ENCODE measurements around the gene EGFR.
A peak's percentile ranks its signal among the peaks of the same experiment; 100 is the strongest.

EGFR gene

GRCh38 chr7:55046582-55047342 is 27.9 kb downstream of the EGFR start:
- Histone ChIP-seq H3K4me2 (ENCODE audit: low read length) (no peak overlapping the region), H3K4me3 (ENCODE audit: low read length) (no peak overlapping the region), H3K27ac (ENCODE audit: low read length) (no peak overlapping the region), H3K79me2 (ENCODE audit: low read length) (no peaks in the 10 kb centered on the region), H2AFZ (ENCODE audit: low read depth, low read length) (no peak overlapping the region), H3K36me3 (replicated peaks; ENCODE audit: low read depth, low read length) (no peaks in the 10 kb centered on the region), H3K9ac (ENCODE audit: low read length) (no peak overlapping the region), H3K9me3 (ENCODE audit: insufficient read depth, low read length) (no peaks in the 10 kb centered on the region), H4K20me1 (ENCODE audit: insufficient read depth, low read length) (no peaks in the 10 kb centered on the region), H3K4me1 (ENCODE audit: low read length) (peaks cover 21% of the 10 kb centered on the region), H3K27me3 (ENCODE audit: low read depth, low read length) (peaks cover 5% of the 10 kb centered on the region; the same call in 1 of the 2 replicates)
- TF ChIP-seq CTCF (IDR thresholded peaks at IDR 0.05; ENCODE audit: low read depth, low read length), result no peak
- no peak for TF ChIP-seq EZH2phosphoT487 (IDR thresholded peaks at IDR 0.05; ENCODE audit: low read depth)

- Histone ChIP-seq H2AFZ (ENCODE audit: low read depth, low read length) (no peak overlapping the region), H3K36me3 (replicated peaks; ENCODE audit: low read depth, low read length) (no peaks in the 10 kb centered on the region), H4K20me1 (ENCODE audit: insufficient read depth, low read length) (no peaks in the 10 kb centered on the region), H3K9me3 (ENCODE audit: insufficient read depth, low read length) (no peaks in the 10 kb centered on the region), H3K4me3 (ENCODE audit: low read length) (no peak overlapping the region), H3K4me1 (ENCODE audit: low read length) (peaks cover 37% of the 10 kb centered on the region), H3K9ac (ENCODE audit: low read length) (no peak overlapping the region), H3K4me2 (ENCODE audit: low read length) (no peak overlapping the region), H3K79me2 (ENCODE audit: low read length) (no peaks in the 10 kb centered on the region), H3K27ac (ENCODE audit: low read length) (no peak overlapping the region), H3K27me3 (ENCODE audit: low read depth, low read length) (peaks cover 8% of the 10 kb centered on the region; the same call in 1 of the 2 replicates)
- no peak for TF ChIP-seq CTCF (IDR thresholded peaks at IDR 0.05; ENCODE audit: low read depth, low read length)
- no peak for TF ChIP-seq EZH2phosphoT487 (IDR thresholded peaks at IDR 0.05; ENCODE audit: low read depth)
These were observed 29.5 kb downstream of the EGFR start for GRCh38 chr7:55048221-55048859.

DNA sequence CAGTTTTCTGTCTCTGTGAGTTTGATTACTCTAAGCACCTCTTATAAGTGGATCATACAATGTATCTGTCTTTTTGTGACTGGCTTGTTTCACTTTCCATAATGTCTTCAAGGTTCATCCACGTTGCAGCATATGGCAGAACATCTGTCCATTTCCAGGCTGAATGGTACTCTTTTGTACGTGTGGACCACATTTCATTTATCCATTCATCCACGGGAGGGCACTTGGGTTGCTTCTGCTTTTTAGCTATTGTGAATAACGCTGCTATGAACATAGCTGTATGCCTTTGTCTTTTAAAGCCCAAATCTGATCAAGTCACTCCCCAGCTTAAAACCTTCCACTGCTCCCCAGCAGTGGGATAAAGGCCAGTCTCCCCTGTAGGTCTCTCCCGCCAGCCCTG is 31.5 kb downstream of the EGFR start:
- H3K4me3 ChIP-seq (ENCODE audit: low read length), result no peak overlapping the region
- H3K4me1 ChIP-seq (ENCODE audit: low read length), result peaks cover 45% of the 10 kb centered on the region
- H3K27me3 ChIP-seq (ENCODE audit: low read depth, low read length), result peaks cover 8% of the 10 kb centered on the region; the same call in 1 of the 2 replicates
- TF ChIP-seq EZH2phosphoT487 (IDR thresholded peaks at IDR 0.05; ENCODE audit: low read depth) (no peak), CTCF (IDR thresholded peaks at IDR 0.05; ENCODE audit: low read depth, low read length) (peak; percentile 74)
- no peak overlapping the region for H3K27ac ChIP-seq (ENCODE audit: low read length)
- peak overlapping the region; percentile 27; the same call in 1 of the 2 replicates for H3K4me2 ChIP-seq (ENCODE audit: low read length)
- no peak overlapping the region for H3K9ac ChIP-seq (ENCODE audit: low read length)
- no peaks in the 10 kb centered on the region for H3K79me2 ChIP-seq (ENCODE audit: low read length)
- H2AFZ ChIP-seq (ENCODE audit: low read depth, low read length), result peak overlapping the region; percentile 25; the same call in 1 of the 2 replicates
- no peaks in the 10 kb centered on the region for H3K36me3 ChIP-seq (replicated peaks; ENCODE audit: low read depth, low read length)
- H4K20me1 ChIP-seq (ENCODE audit: insufficient read depth, low read length), result no peaks in the 10 kb centered on the region
- H3K9me3 ChIP-seq (ENCODE audit: insufficient read depth, low read length), result no peaks in the 10 kb centered on the region

GRCh38 chr7:55052081-55052480 is 33.3 kb downstream of the EGFR start:
- TF ChIP-seq CTCF (IDR thresholded peaks at IDR 0.05; ENCODE audit: low read depth, low read length) (no peak), EZH2phosphoT487 (IDR thresholded peaks at IDR 0.05; ENCODE audit: low read depth) (no peak)
- Histone ChIP-seq H3K4me3 (ENCODE audit: low read length) (no peak overlapping the region), H3K27me3 (ENCODE audit: low read depth, low read length) (peaks cover 8% of the 10 kb centered on the region; the same call in 1 of the 2 replicates), H3K27ac (ENCODE audit: low read length) (no peak overlapping the region), H4K20me1 (ENCODE audit: insufficient read depth, low read length) (no peaks in the 10 kb centered on the region), H3K9ac (ENCODE audit: low read length) (no peak overlapping the region), H2AFZ (ENCODE audit: low read depth, low read length) (no peak overlapping the region), H3K4me2 (ENCODE audit: low read length) (peak overlapping the region; percentile 83), H3K79me2 (ENCODE audit: low read length) (no peaks in the 10 kb centered on the region), H3K4me1 (ENCODE audit: low read length) (peaks cover 52% of the 10 kb centered on the region), H3K36me3 (replicated peaks; ENCODE audit: low read depth, low read length) (no peaks in the 10 kb centered on the region), H3K9me3 (ENCODE audit: insufficient read depth, low read length) (no peaks in the 10 kb centered on the region)
